Panc1 (cell line): ENCODE data around the gene CCDC195. TPM values are rescaled to one million over a fixed set of nuclear protein-coding genes. Genes with fewer than 3 reads are reported as not detected.
A peak's percentile ranks its signal among the peaks of the same experiment; 100 is the strongest.

Experiments
- ATAC-seq: fragments of 200-7000 bp; cut with Tn5 transposase; 2 replicates; pipeline ENCODE4 v1.9.1; 2020; ENCODE audit warnings: mild to moderate bottlenecking, moderate library complexity
- BruUV-seq: library from RNA; stranded (reverse); fragments of 400-500 nt; replicated peaks from 2 replicates; lab custom pipeline; 2021; lab: Mats Ljungman, UMichigan
- CTCF ChIA-PET: fragments of 300-600 bp; sonication (Branson Sonifier 250); formaldehyde crosslinking; loops from one replicate; lab custom pipeline; 2022; ENCODE audit warnings: antibody characterized with exemption; lab: Charles Lee
- POLR2A ChIA-PET: fragments of 300-600 bp; sonication (Branson Sonifier 250); formaldehyde crosslinking; loops from one replicate; lab custom pipeline; 2022; ENCODE audit warnings: antibody characterized with exemption; lab: Charles Lee
- DNase-seq: peaks from one replicate; pipeline ENCODE4 v3.0.0-alpha.2; 2010; ENCODE audit warnings: low read depth, low spot score
- H3K27ac ChIP-seq: 2 replicates; pipeline ENCODE4 v1.5.1; 2011; ENCODE audit warnings: mild to moderate bottlenecking, low read length, inconsistent platforms
- H3K27me3 ChIP-seq: fragments of 200-500 bp; sonication (Bioruptor generic); 2 replicates; pipeline ENCODE4 v1.6.0; 2014; ENCODE audit warnings: low read length, inconsistent platforms; ENCODE audit not compliant: control insufficient read depth, insufficient read depth
- H3K36me3 ChIP-seq: fragments of 200-500 bp; sonication (Bioruptor generic); 2 replicates; pipeline ENCODE4 v1.5.1; 2014; ENCODE audit warnings: inconsistent platforms, mild to moderate bottlenecking, low read length, moderate library complexity; ENCODE audit not compliant: control insufficient read depth, insufficient read depth
- H3K4me1 ChIP-seq: 2 replicates; pipeline ENCODE4 v1.5.1; 2011; ENCODE audit warnings: inconsistent platforms, mild to moderate bottlenecking, low read length, moderate library complexity; ENCODE audit not compliant: control insufficient read depth, insufficient read depth
- H3K4me3 ChIP-seq, 2 experiments: 2 replicates each; pipeline ENCODE4 v1.5.1; 2011 to 2012; ENCODE audit warnings: low read depth in 2 of 2, low read length in 2 of 2, mild to moderate bottlenecking in 2 of 2, inconsistent platforms in 1 of 2, moderate library complexity in 1 of 2
- H3K9me3 ChIP-seq: fragments of 200-500 bp; sonication (Bioruptor generic); 2 replicates; pipeline ENCODE4 v1.5.1; 2014; ENCODE audit warnings: low read depth, mild to moderate bottlenecking, inconsistent platforms, low read length, moderate library complexity; ENCODE audit not compliant: control insufficient read depth, insufficient read depth
- POLR2AphosphoS5 ChIP-seq: IDR thresholded peaks from 2 replicates; pipeline ENCODE4 v1.6.1; 2012; ENCODE audit warnings: mild to moderate bottlenecking, low read depth, low read length, moderate library complexity
- SIN3A ChIP-seq: IDR thresholded peaks from 2 replicates; pipeline ENCODE4 v1.6.1; 2012; ENCODE audit warnings: low read depth, mild to moderate bottlenecking, low read length, moderate library complexity, borderline replicate concordance; ENCODE audit not compliant: insufficient read depth
- TCF7L2 ChIP-seq: IDR thresholded peaks from 2 replicates; pipeline ENCODE4 v1.6.1; 2011; ENCODE audit warnings: mild to moderate bottlenecking, low read depth, low read length, inconsistent platforms
- in situ Hi-C: cut with HindIII; loops from 2 replicates; pipeline ENCODE4 v1.10.0; 2016; ENCODE audit warnings: low sequenced_read_pairs, low pct_unique_long_range_greater_than_20kb
- intact Hi-C: fragments of 100-400 bp; cut with micrococcal nuclease; formaldehyde crosslinking; loops from one replicate; pipeline ENCODE4 v1.10.0; 2022; ENCODE audit not compliant: unreplicated experiment
- total RNA-seq: library from RNA; stranded (reverse); gene quantifications from one replicate; pipeline ENCODE4 v1.2.1, GENCODE V29; 2021; ENCODE audit not compliant: unreplicated experiment
- TF ChIP-seq, protein P1 (sequence below), 2 experiments: IDR thresholded peaks; 2 replicates each; pipeline ENCODE4 v1.6.1; 2011 to 2012; ENCODE audit warnings: low read depth in 2 of 2, control low read depth in 1 of 2, low read length in 1 of 2, mild to moderate bottlenecking in 1 of 2, moderate library complexity in 1 of 2; ENCODE audit not compliant: insufficient read depth in 1 of 2
- TF ChIP-seq, protein P2 (sequence below): fragments of 450-650 bp; IDR thresholded peaks from 2 replicates; pipeline ENCODE4 v1.5.1; 2017; ENCODE audit warnings: mild to moderate bottlenecking

The CCDC195 gene
- total RNA-seq, 1 experiment from 2014 or later, result not detected

- no peaks in the 10 kb centered on the region for H3K27me3 ChIP-seq
- no peaks in the 10 kb centered on the region for H3K9me3 ChIP-seq
- peak overlapping the region; percentile 30; the same call in 1 of the 2 replicates for H3K27ac ChIP-seq
- DNase-seq (no peak), ATAC-seq (no peak)
- H3K36me3 ChIP-seq, result no peaks in the 10 kb centered on the region
- TF ChIP-seq, protein P1, sequence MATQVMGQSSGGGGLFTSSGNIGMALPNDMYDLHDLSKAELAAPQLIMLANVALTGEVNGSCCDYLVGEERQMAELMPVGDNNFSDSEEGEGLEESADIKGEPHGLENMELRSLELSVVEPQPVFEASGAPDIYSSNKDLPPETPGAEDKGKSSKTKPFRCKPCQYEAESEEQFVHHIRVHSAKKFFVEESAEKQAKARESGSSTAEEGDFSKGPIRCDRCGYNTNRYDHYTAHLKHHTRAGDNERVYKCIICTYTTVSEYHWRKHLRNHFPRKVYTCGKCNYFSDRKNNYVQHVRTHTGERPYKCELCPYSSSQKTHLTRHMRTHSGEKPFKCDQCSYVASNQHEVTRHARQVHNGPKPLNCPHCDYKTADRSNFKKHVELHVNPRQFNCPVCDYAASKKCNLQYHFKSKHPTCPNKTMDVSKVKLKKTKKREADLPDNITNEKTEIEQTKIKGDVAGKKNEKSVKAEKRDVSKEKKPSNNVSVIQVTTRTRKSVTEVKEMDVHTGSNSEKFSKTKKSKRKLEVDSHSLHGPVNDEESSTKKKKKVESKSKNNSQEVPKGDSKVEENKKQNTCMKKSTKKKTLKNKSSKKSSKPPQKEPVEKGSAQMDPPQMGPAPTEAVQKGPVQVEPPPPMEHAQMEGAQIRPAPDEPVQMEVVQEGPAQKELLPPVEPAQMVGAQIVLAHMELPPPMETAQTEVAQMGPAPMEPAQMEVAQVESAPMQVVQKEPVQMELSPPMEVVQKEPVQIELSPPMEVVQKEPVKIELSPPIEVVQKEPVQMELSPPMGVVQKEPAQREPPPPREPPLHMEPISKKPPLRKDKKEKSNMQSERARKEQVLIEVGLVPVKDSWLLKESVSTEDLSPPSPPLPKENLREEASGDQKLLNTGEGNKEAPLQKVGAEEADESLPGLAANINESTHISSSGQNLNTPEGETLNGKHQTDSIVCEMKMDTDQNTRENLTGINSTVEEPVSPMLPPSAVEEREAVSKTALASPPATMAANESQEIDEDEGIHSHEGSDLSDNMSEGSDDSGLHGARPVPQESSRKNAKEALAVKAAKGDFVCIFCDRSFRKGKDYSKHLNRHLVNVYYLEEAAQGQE (IDR thresholded peaks at IDR 0.05; ENCODE audit: insufficient read depth in 1 of 2, low read depth in 2 of 2, low read length in 1 of 2), result no peak
- TF ChIP-seq TCF7L2, result no peak
- peaks cover 2% of the 10 kb centered on the region; the same call in 1 of the 2 replicates for H3K4me1 ChIP-seq
- BruUV-seq, result no TSS peak
- POLR2A ChIA-PET, result no interaction called here
- in situ Hi-C loops, result no loop called here
- CTCF ChIA-PET, result no interaction called here
- H3K4me3 ChIP-seq, result no peak overlapping the region
- intact Hi-C loops, result no loop called here
Observed at GRCh38 chr2:224711859-224712665, 4.1 kb downstream of the CCDC195 start.

DNA sequence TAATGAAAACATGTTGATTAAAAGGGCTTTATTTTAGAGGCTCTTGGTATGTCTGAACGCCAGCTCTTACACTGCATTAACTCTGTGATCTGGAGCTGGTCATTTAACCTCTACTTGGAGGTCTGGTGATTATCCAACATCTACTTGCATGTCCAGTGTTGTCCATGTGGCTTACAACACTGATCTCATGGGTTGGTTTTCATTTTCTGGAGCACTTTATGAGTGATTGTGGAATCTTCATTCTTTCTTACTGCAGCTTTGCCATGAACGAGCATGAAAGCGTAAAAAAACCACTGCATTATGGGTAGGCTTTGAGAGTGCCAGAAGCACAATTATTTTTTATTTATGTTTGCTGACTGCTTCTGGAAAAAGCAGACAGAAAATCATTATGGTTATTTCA is 4.8 kb downstream of the CCDC195 start:
- no peaks in the 10 kb centered on the region for H3K9me3 ChIP-seq
- no peak for DNase-seq
- ChIA-PET CTCF (no interaction called here), POLR2A (no interaction called here)
- no peaks in the 10 kb centered on the region for H3K27me3 ChIP-seq
- H3K27ac ChIP-seq, result no peak overlapping the region; the same call in 1 of the 2 replicates
- H3K36me3 ChIP-seq, result no peaks in the 10 kb centered on the region
- no peak overlapping the region for H3K4me3 ChIP-seq
- BruUV-seq, result no TSS peak
- ATAC-seq, result no peak
- intact Hi-C loops (no loop called here), in situ Hi-C loops (no loop called here)
- peaks cover 2% of the 10 kb centered on the region; the same call in 1 of the 2 replicates for H3K4me1 ChIP-seq
- TF ChIP-seq SIN3A (no peak), POLR2AphosphoS5 (no peak), TCF7L2 (no peak)
- TF ChIP-seq, protein P1 (IDR thresholded peaks at IDR 0.05; ENCODE audit: insufficient read depth in 1 of 2, low read depth in 2 of 2, low read length in 1 of 2), result no peak
- TF ChIP-seq, protein P2, sequence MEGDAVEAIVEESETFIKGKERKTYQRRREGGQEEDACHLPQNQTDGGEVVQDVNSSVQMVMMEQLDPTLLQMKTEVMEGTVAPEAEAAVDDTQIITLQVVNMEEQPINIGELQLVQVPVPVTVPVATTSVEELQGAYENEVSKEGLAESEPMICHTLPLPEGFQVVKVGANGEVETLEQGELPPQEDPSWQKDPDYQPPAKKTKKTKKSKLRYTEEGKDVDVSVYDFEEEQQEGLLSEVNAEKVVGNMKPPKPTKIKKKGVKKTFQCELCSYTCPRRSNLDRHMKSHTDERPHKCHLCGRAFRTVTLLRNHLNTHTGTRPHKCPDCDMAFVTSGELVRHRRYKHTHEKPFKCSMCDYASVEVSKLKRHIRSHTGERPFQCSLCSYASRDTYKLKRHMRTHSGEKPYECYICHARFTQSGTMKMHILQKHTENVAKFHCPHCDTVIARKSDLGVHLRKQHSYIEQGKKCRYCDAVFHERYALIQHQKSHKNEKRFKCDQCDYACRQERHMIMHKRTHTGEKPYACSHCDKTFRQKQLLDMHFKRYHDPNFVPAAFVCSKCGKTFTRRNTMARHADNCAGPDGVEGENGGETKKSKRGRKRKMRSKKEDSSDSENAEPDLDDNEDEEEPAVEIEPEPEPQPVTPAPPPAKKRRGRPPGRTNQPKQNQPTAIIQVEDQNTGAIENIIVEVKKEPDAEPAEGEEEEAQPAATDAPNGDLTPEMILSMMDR, result no peak
